Kidney (tissue), 14 donors: ENCODE results near the gene NRXN3. TPM values are rescaled to one million over a fixed set of nuclear protein-coding genes. Genes with fewer than 3 reads are reported as not detected.

Experiments
- DNase-seq, 5 donors: peaks; one replicate each; pipeline ENCODE4 v3.0.0-alpha.2; 2013 to 2020
- FAIRE-seq: peaks from 2 replicates; lab custom pipeline; 2012; peaks lifted over from hg19 to GRCh38; lab: Jason Lieb, UNC
- H3K27ac ChIP-seq, 2 donors: one replicate each; pipeline ENCODE4 v1.7.0; 2013; ENCODE audit warnings: low read depth in 2 of 2, low read length in 2 of 2, inconsistent platforms in 1 of 2
- H3K27me3 ChIP-seq: one replicate; pipeline ENCODE4 v1.7.1; 2013; ENCODE audit warnings: low read length, inconsistent platforms; ENCODE audit not compliant: control insufficient read depth, insufficient read depth
- H3K36me3 ChIP-seq, 3 donors: one replicate each; pipeline versions ENCODE4 v1.7.0 to v1.7.1; 2013; ENCODE audit warnings: low read length in 3 of 3, control low read depth in 1 of 3, inconsistent platforms in 1 of 3; ENCODE audit not compliant: insufficient read depth in 3 of 3, control insufficient read depth in 2 of 3
- H3K4me1 ChIP-seq, 3 donors: one replicate each; pipeline versions ENCODE4 v1.7.0 to v1.7.1; 2013; ENCODE audit warnings: low read length in 3 of 3, inconsistent platforms in 1 of 3, low read depth in 1 of 3; ENCODE audit not compliant: control insufficient read depth in 2 of 3, insufficient read depth in 2 of 3
- H3K4me3 ChIP-seq, 3 donors: one replicate each; pipeline versions ENCODE4 v1.7.0 to v1.8.1; 2013; ENCODE audit warnings: low read length in 3 of 3, control low read depth in 1 of 3, inconsistent platforms in 1 of 3
- H3K9ac ChIP-seq, 3 donors: one replicate each; pipeline versions ENCODE4 v1.7.0 to v1.7.1; 2013; ENCODE audit warnings: low read length in 3 of 3, control low read depth in 1 of 3, inconsistent platforms in 1 of 3
- H3K9me3 ChIP-seq, 3 donors: one replicate each; pipeline versions ENCODE4 v1.7.0 to v1.7.1; 2013; ENCODE audit warnings: low read length in 3 of 3, control low read depth in 1 of 3, inconsistent platforms in 1 of 3; ENCODE audit not compliant: control insufficient read depth in 2 of 3, insufficient read depth in 1 of 3
- CTCF ChIP-seq: IDR thresholded peaks from 3 replicates; pipeline ENCODE4 v1.5.1; 2012; ENCODE audit warnings: mild to moderate bottlenecking, moderate library complexity, borderline replicate concordance; ENCODE audit not compliant: insufficient read depth; ENCODE audit errors: extremely low read depth
- intact Hi-C: fragments of 100-400 bp; cut with DNase I; formaldehyde crosslinking; loops from one replicate; pipeline ENCODE4 v1.11.1; 2022
- polyA plus RNA-seq: library from polyadenylated mRNA; stranded (reverse); fragments of 350-450 nt; fragmentation: Illumina TruSeq; extraction: RNeasy Lipid Tissue Mini Kit (QIAGEN cat#74804); gene quantifications from one replicate; pipeline ENCODE4 v1.2.3, GENCODE V29; 2014; ENCODE audit warnings: low read depth, low replicate concordance; ENCODE audit not compliant: insufficient read depth
- total RNA-seq: library from RNA; stranded (reverse); fragmentation: NEBNext Ultra II Directional; extraction: Animal tissue kit (Norgen Biotek cat#: 25700); gene quantifications from one replicate; pipeline ENCODE4 v1.2.1, GENCODE V29; 2021
- donor health status: control.
- donor health status: control.
- donor health status: control.
- donor health status: control.
- donor health status: control.
- donor health status: DM: yes; HTN: yes; CAD: no.
- donor health status: Normal renal cell carcinoma (clear cell type).

NRXN3 gene
- total and polyA plus RNA-seq, 2 donors from 2014 or later, result 1.5 to 2.4 TPM

GRCh38 chr14:79395061-79395460, 1224.9 kb downstream of the NRXN3 start:
- no peaks in the 10 kb centered on the region for H3K9me3 ChIP-seq

GRCh38 chr14:79404874-79405511, 1234.8 kb downstream of the NRXN3 start:
- Histone ChIP-seq H3K27ac (no peak overlapping the region), H3K27me3 (no peaks in the 10 kb centered on the region), H3K4me1 (no peaks in the 10 kb centered on the region), H3K36me3 (no peaks in the 10 kb centered on the region), H3K9ac (no peak overlapping the region), H3K9me3 (no peaks in the 10 kb centered on the region), H3K4me3 (no peak overlapping the region)
- intact Hi-C loops, result no loop called here
- DNase-seq (peak in 4 of 5 donors; percentile 42 to 72 (median 54)), FAIRE-seq (no peak)
- TF ChIP-seq CTCF, result no peak

More at GRCh38 chr14:79395061-79395460, 1224.9 kb downstream of the NRXN3 start:
- intact Hi-C loops, result no loop called here
- no peaks in the 10 kb centered on the region for H3K27me3 ChIP-seq
- no peaks in the 10 kb centered on the region for H3K4me1 ChIP-seq
- TF ChIP-seq CTCF, result no peak
- H3K27ac ChIP-seq, result no peak overlapping the region
- H3K4me3 ChIP-seq, result no peak overlapping the region
- FAIRE-seq (no peak), DNase-seq (no peak)
- no peak overlapping the region for H3K9ac ChIP-seq
- H3K36me3 ChIP-seq, result no peaks in the 10 kb centered on the region

- Histone ChIP-seq H3K4me1 (no peaks in the 10 kb centered on the region), H3K27me3 (no peaks in the 10 kb centered on the region), H3K9me3 (no peaks in the 10 kb centered on the region), H3K36me3 (no peaks in the 10 kb centered on the region), H3K4me3 (no peak overlapping the region), H3K27ac (no peak overlapping the region), H3K9ac (no peak overlapping the region)
- DNase-seq, result no peak
- no peak for TF ChIP-seq CTCF
- no peak for FAIRE-seq
- intact Hi-C loops, result no loop called here
Observed at GRCh38 chr14:79405512-79405910, 1235.3 kb downstream of the NRXN3 start.

GRCh38 chr14:79407572-79407971, 1237.4 kb downstream of the NRXN3 start:
- no peaks in the 10 kb centered on the region for H3K4me1 ChIP-seq
- TF ChIP-seq CTCF, result no peak
- H3K36me3 ChIP-seq, result no peaks in the 10 kb centered on the region
- intact Hi-C loops, result no loop called here
- no peak for DNase-seq
- H3K4me3 ChIP-seq, result no peak overlapping the region
- no peaks in the 10 kb centered on the region for H3K9me3 ChIP-seq
- H3K27me3 ChIP-seq, result no peaks in the 10 kb centered on the region
- no peak overlapping the region for H3K9ac ChIP-seq
- no peak for FAIRE-seq
- no peak overlapping the region for H3K27ac ChIP-seq
